Activated T-cell treated with anti-CD3 and anti-CD28 coated beads, Interleukin-2, amount 50 U/mL, for 72 hours (primary cell): ENCODE results near the gene KCNMA1. TPM values are rescaled to one million over a fixed set of nuclear protein-coding genes. Genes with fewer than 3 reads are reported as not detected.
A peak's percentile ranks its signal among the peaks of the same experiment; 100 is the strongest.

Experiments used
- ATAC-seq, 2 donors: fragments of 150-1000 bp; cut with Tn5 transposase; replicated peaks in 1 of 2; 2 replicates each; pipeline ENCODE4 v1.10.0; 2021; ENCODE audit warnings: moderate library complexity in 2 of 2, mild to moderate bottlenecking in 1 of 2
- DNase-seq, 2 donors: peaks; one replicate each; pipeline ENCODE4 v3.0.0; 2021 to 2022; ENCODE audit warnings: mixed read lengths in 1 of 2
- H3K27ac Mint-ChIP-seq: one replicate; pipeline ENCODE4 v1.8.0; 2022; ENCODE audit warnings: mild to moderate bottlenecking, moderate library complexity, mixed read lengths
- H3K27me3 Mint-ChIP-seq: one replicate; pipeline ENCODE4 v1.8.0; 2022; ENCODE audit warnings: low read depth, mixed read lengths
- H3K36me3 Mint-ChIP-seq, 2 donors: one replicate each; pipeline ENCODE4 v1.8.0; 2022; ENCODE audit warnings: mixed read lengths in 2 of 2, mild to moderate bottlenecking in 1 of 2; ENCODE audit not compliant: insufficient read depth in 2 of 2
- H3K4me1 Mint-ChIP-seq: one replicate; pipeline ENCODE4 v1.8.0; 2022; ENCODE audit warnings: low read depth, mixed read lengths
- H3K4me3 Mint-ChIP-seq, 2 donors: one replicate each; pipeline ENCODE4 v1.8.0; 2022; ENCODE audit warnings: mild to moderate bottlenecking in 2 of 2, mixed read lengths in 2 of 2, moderate library complexity in 2 of 2
- H3K9me3 Mint-ChIP-seq, 2 donors: one replicate each; pipeline ENCODE4 v1.8.0; 2022; ENCODE audit warnings: mixed read lengths in 2 of 2
- total RNA-seq, 2 donors: library from RNA; stranded (reverse); gene quantifications; one replicate each; pipeline ENCODE4 v1.2.3, GENCODE V29; 2022

Gene KCNMA1
- total RNA-seq, 2 donors from 2014 or later, result 0.55 to 1.0 TPM

- Mint-ChIP-seq H3K4me1 (no peaks in the 10 kb centered on the region), H3K4me3 (no peak overlapping the region), H3K9me3 (peaks cover 0 to 2% of the 10 kb centered on the region in 2 donors), H3K27me3 (peaks cover 6% of the 10 kb centered on the region), H3K27ac (no peak overlapping the region), H3K36me3 (no peaks in the 10 kb centered on the region)
- DNase-seq, result no peak
- ATAC-seq, result no peak
These were observed 322.0 kb downstream of the KCNMA1 start for GRCh38 chr10:77315496-77316129.

GRCh38 chr10:77313066-77313750, 324.4 kb downstream of the KCNMA1 start:
- peaks cover 0 to 2% of the 10 kb centered on the region in 2 donors for H3K9me3 Mint-ChIP-seq
- peaks cover 6% of the 10 kb centered on the region for H3K27me3 Mint-ChIP-seq
- no peak for ATAC-seq
- no peaks in the 10 kb centered on the region for H3K4me1 Mint-ChIP-seq
- no peak overlapping the region for H3K4me3 Mint-ChIP-seq
- DNase-seq, result no peak
- no peak overlapping the region for H3K27ac Mint-ChIP-seq
- no peaks in the 10 kb centered on the region for H3K36me3 Mint-ChIP-seq

- Mint-ChIP-seq H3K27me3 (peaks cover 6% of the 10 kb centered on the region), H3K4me1 (no peaks in the 10 kb centered on the region), H3K27ac (no peak overlapping the region), H3K36me3 (no peaks in the 10 kb centered on the region), H3K4me3 (no peak overlapping the region), H3K9me3 (peaks cover 1 to 2% of the 10 kb centered on the region in 2 donors)
- no peak for DNase-seq
- ATAC-seq, result no peak
These were observed 326.4 kb downstream of the KCNMA1 start for GRCh38 chr10:77311186-77311585.

- peaks cover 6% of the 10 kb centered on the region for H3K27me3 Mint-ChIP-seq
- peaks cover 1 to 2% of the 10 kb centered on the region in 2 donors for H3K9me3 Mint-ChIP-seq
- H3K27ac Mint-ChIP-seq, result no peak overlapping the region
- H3K4me3 Mint-ChIP-seq, result no peak overlapping the region
- no peaks in the 10 kb centered on the region for H3K36me3 Mint-ChIP-seq
- no peaks in the 10 kb centered on the region for H3K4me1 Mint-ChIP-seq
- DNase-seq (no peak), ATAC-seq (no peak)
These were observed 327.2 kb downstream of the KCNMA1 start for GRCh38 chr10:77310288-77310840.

GRCh38 chr10:77309509-77309908, 328.1 kb downstream of the KCNMA1 start:
- Mint-ChIP-seq H3K27ac (no peak overlapping the region), H3K4me1 (no peaks in the 10 kb centered on the region), H3K4me3 (no peak overlapping the region), H3K27me3 (peaks cover 6% of the 10 kb centered on the region), H3K36me3 (no peaks in the 10 kb centered on the region), H3K9me3 (peaks cover 1 to 2% of the 10 kb centered on the region in 2 donors)
- no peak for DNase-seq
- no peak for ATAC-seq

GRCh38 chr10:77309092-77309491, 328.5 kb downstream of the KCNMA1 start:
- Mint-ChIP-seq H3K27me3 (peaks cover 6% of the 10 kb centered on the region), H3K4me1 (no peaks in the 10 kb centered on the region), H3K9me3 (peaks cover 1 to 2% of the 10 kb centered on the region in 2 donors), H3K27ac (peak overlapping the region; percentile 83), H3K4me3 (no peak overlapping the region), H3K36me3 (no peaks in the 10 kb centered on the region)
- no peak for ATAC-seq
- DNase-seq, result no peak

GRCh38 chr10:77308084-77308732, 329.4 kb downstream of the KCNMA1 start:
- H3K4me3 Mint-ChIP-seq, result no peak overlapping the region
- no peaks in the 10 kb centered on the region for H3K4me1 Mint-ChIP-seq
- no peak for DNase-seq
- peaks cover under 1% of the 10 kb centered on the region for H3K27me3 Mint-ChIP-seq
- H3K27ac Mint-ChIP-seq, result no peak overlapping the region
- peaks cover 0 to 4% of the 10 kb centered on the region in 2 donors for H3K9me3 Mint-ChIP-seq
- H3K36me3 Mint-ChIP-seq, result no peaks in the 10 kb centered on the region
- ATAC-seq, result no peak

GRCh38 chr10:77306666-77307065, 330.9 kb downstream of the KCNMA1 start:
- Mint-ChIP-seq H3K4me3 (no peak overlapping the region), H3K27me3 (no peaks in the 10 kb centered on the region), H3K36me3 (no peaks in the 10 kb centered on the region), H3K27ac (no peak overlapping the region), H3K9me3 (peaks cover 4 to 8% of the 10 kb centered on the region in 2 donors), H3K4me1 (no peaks in the 10 kb centered on the region)
- DNase-seq (no peak), ATAC-seq (no peak)

- ATAC-seq, result no peak
- no peak for DNase-seq
- H3K27me3 Mint-ChIP-seq, result no peaks in the 10 kb centered on the region
- no peak overlapping the region for H3K27ac Mint-ChIP-seq
- H3K36me3 Mint-ChIP-seq, result no peaks in the 10 kb centered on the region
- H3K4me3 Mint-ChIP-seq, result no peak overlapping the region
- no peaks in the 10 kb centered on the region for H3K4me1 Mint-ChIP-seq
- peaks cover 4 to 8% of the 10 kb centered on the region in 2 donors for H3K9me3 Mint-ChIP-seq
These were observed 331.7 kb downstream of the KCNMA1 start for GRCh38 chr10:77305650-77306632.

- DNase-seq (no peak), ATAC-seq (no peak)
- H3K36me3 Mint-ChIP-seq, result no peaks in the 10 kb centered on the region
- no peak overlapping the region for H3K4me3 Mint-ChIP-seq
- no peak overlapping the region for H3K27ac Mint-ChIP-seq
- peaks cover 4 to 8% of the 10 kb centered on the region in 2 donors for H3K9me3 Mint-ChIP-seq
- no peaks in the 10 kb centered on the region for H3K4me1 Mint-ChIP-seq
- no peaks in the 10 kb centered on the region for H3K27me3 Mint-ChIP-seq
These were observed 333.4 kb downstream of the KCNMA1 start for GRCh38 chr10:77304192-77304591.

GRCh38 chr10:77301305-77301730, 336.3 kb downstream of the KCNMA1 start:
- ATAC-seq (no peak), DNase-seq (no peak)
- H3K27ac Mint-ChIP-seq, result no peak overlapping the region
- no peaks in the 10 kb centered on the region for H3K27me3 Mint-ChIP-seq
- H3K9me3 Mint-ChIP-seq, result peaks cover 4 to 6% of the 10 kb centered on the region in 2 donors
- H3K4me3 Mint-ChIP-seq, result no peak overlapping the region
- H3K4me1 Mint-ChIP-seq, result no peaks in the 10 kb centered on the region
- H3K36me3 Mint-ChIP-seq, result no peaks in the 10 kb centered on the region

- H3K27ac Mint-ChIP-seq, result no peak overlapping the region
- H3K36me3 Mint-ChIP-seq, result no peaks in the 10 kb centered on the region
- no peaks in the 10 kb centered on the region for H3K4me1 Mint-ChIP-seq
- no peak for DNase-seq
- no peak overlapping the region for H3K4me3 Mint-ChIP-seq
- no peak for ATAC-seq
- peaks cover 4% of the 10 kb centered on the region for H3K27me3 Mint-ChIP-seq
- peaks cover 4 to 6% of the 10 kb centered on the region in 2 donors for H3K9me3 Mint-ChIP-seq
These were observed 336.8 kb downstream of the KCNMA1 start for GRCh38 chr10:77300682-77301302.
